Measurements from ENCODE around the gene SLC9A8.

GRCh38 chr20:49890471-49891361 is 78.1 kb downstream of the SLC9A8 start:
- no peak for TF ChIP-seq CTCF (IDR thresholded peaks at IDR 0.05; ENCODE audit: borderline replicate concordance, extremely low read depth, low read length, poor library complexity, severe bottlenecking)
- no peak for TF ChIP-seq EZH2 (IDR thresholded peaks at IDR 0.05; ENCODE audit: borderline replicate concordance, low read depth, low read length, severe bottlenecking)
